HepG2 (cell line): ENCODE results near the gene RSPH9. TPM values are rescaled to one million over a fixed set of nuclear protein-coding genes. Genes with fewer than 3 reads are reported as not detected.

Experiments used
- DBP ChIP-seq: sonication (generic); formaldehyde crosslinking; IDR thresholded peaks from 2 replicates; pipeline ENCODE4 v1.4.0; 2020; ENCODE audit warnings: missing genetic modification reagents; ENCODE audit errors: not compliant biosample characterization
- DDIT3 ChIP-seq: sonication (generic); formaldehyde crosslinking; IDR thresholded peaks from 2 replicates; pipeline ENCODE4 v1.4.0; 2020; ENCODE audit warnings: mild to moderate bottlenecking, missing genetic modification reagents
- DNMT3B ChIP-seq: conservative IDR thresholded peaks from 2 replicates; pipeline ENCODE4 v1.6.1; 2016; ENCODE audit warnings: missing biosample characterization, control low read depth
- HNRNPUL1 ChIP-seq: fragments of 200-400 bp; formaldehyde crosslinking; IDR thresholded peaks from 2 replicates; pipeline ENCODE4 v1.6.1; 2017; ENCODE audit warnings: low read depth, mild to moderate bottlenecking, low read length, moderate library complexity
- MBNL3 ChIP-seq: fragments of 250-450 bp; sonication (Bioruptor Pico); conservative IDR thresholded peaks from 2 replicates; pipeline ENCODE4 v1.8.0; 2022; ENCODE audit warnings: mild to moderate bottlenecking, inconsistent platforms
- MYC ChIP-seq: sonication (generic); formaldehyde crosslinking; IDR thresholded peaks from 2 replicates; pipeline ENCODE4 v1.9.0; 2021; ENCODE audit warnings: missing genetic modification reagents, borderline replicate concordance
- PHF21A ChIP-seq: sonication (generic); formaldehyde crosslinking; IDR thresholded peaks from 2 replicates; pipeline ENCODE4 v1.5.0; 2020; ENCODE audit warnings: mild to moderate bottlenecking, missing genetic modification reagents
- PRPF4 ChIP-seq: fragments of 200-400 bp; formaldehyde crosslinking; IDR thresholded peaks from 2 replicates; pipeline ENCODE4 v1.6.1; 2016; ENCODE audit warnings: low read length, low read depth; ENCODE audit not compliant: poor library complexity, severe bottlenecking
- SP1 ChIP-seq, 2 experiments: fragments of 450-650 bp in 1 of 2; sonication (generic) in 1 of 2; formaldehyde crosslinking in 1 of 2; IDR thresholded peaks; 2 replicates each; pipeline versions ENCODE4 v1.4.0 to v1.6.1; 2016 to 2020; ENCODE audit warnings: missing genetic modification reagents in 1 of 2
- STAT6 ChIP-seq: sonication (generic); formaldehyde crosslinking; IDR thresholded peaks from 2 replicates; pipeline ENCODE4 v1.4.0; 2020; ENCODE audit warnings: missing genetic modification reagents, mild to moderate bottlenecking, borderline replicate concordance
- ZFP36L2 ChIP-seq: sonication (generic); formaldehyde crosslinking; IDR thresholded peaks from 2 replicates; pipeline ENCODE4 v1.4.0; 2020; ENCODE audit warnings: missing genetic modification reagents
- ZNF296 ChIP-seq: sonication (generic); formaldehyde crosslinking; conservative IDR thresholded peaks from 2 replicates; pipeline ENCODE4 v1.5.0; 2020; ENCODE audit warnings: mild to moderate bottlenecking, missing genetic modification reagents
- ZNF468 ChIP-seq: sonication (generic); formaldehyde crosslinking; IDR thresholded peaks from 2 replicates; pipeline ENCODE4 v1.8.0; 2022; ENCODE audit warnings: mild to moderate bottlenecking, moderate library complexity, missing genetic modification reagents
- ZNF619 ChIP-seq: sonication (generic); formaldehyde crosslinking; IDR thresholded peaks from 2 replicates; pipeline ENCODE4 v1.4.0; 2020; ENCODE audit warnings: mild to moderate bottlenecking, missing genetic modification reagents
- ZNF710 ChIP-seq: sonication (generic); formaldehyde crosslinking; IDR thresholded peaks from 2 replicates; pipeline ENCODE4 v1.5.0; 2020; ENCODE audit warnings: mild to moderate bottlenecking, missing genetic modification reagents, borderline replicate concordance
- ZNF766 ChIP-seq: sonication (generic); formaldehyde crosslinking; IDR thresholded peaks from 2 replicates; pipeline ENCODE4 v1.5.0; 2020; ENCODE audit warnings: missing genetic modification reagents, borderline replicate concordance
- ZNF878 ChIP-seq: sonication (generic); formaldehyde crosslinking; IDR thresholded peaks from 2 replicates; pipeline ENCODE4 v1.8.1; 2023; ENCODE audit warnings: mild to moderate bottlenecking, missing genetic modification reagents, moderate library complexity
- polyA plus RNA-seq, 8 experiments: library from polyadenylated mRNA; depleted of rRNA in 3 of 8; stranded (reverse) in 7 of 8; unstranded in 1 of 8; fragments of >200 nt; fragmentation: Illumina TruSeq in 4 of 8; extraction: Trizol in 4 of 8; gene quantifications; 2 replicates each; pipeline versions ENCODE4 v1.2.1 to v1.2.3, GENCODE V29; 2011 to 2016; ENCODE audit warnings: low read depth in 4 of 8, missing spikeins in 1 of 8, mixed read lengths in 1 of 8; ENCODE audit not compliant: insufficient read depth in 1 of 8
- total RNA-seq, 5 experiments: library from RNA; depleted of rRNA; stranded (reverse); fragments of >200 nt; fragmentation: Illumina TruSeq; extraction: Trizol; gene quantifications; 2 replicates each; pipeline ENCODE4 v1.2.3, GENCODE V29; 2016; ENCODE audit warnings: low read depth in 1 of 5
- TF ChIP-seq, protein P1 (sequence below): sonication (generic); formaldehyde crosslinking; IDR thresholded peaks from 2 replicates; pipeline ENCODE4 v1.5.1; 2020; ENCODE audit warnings: missing genetic modification reagents, mild to moderate bottlenecking, borderline replicate concordance
- TF ChIP-seq, protein P2 (sequence below): IDR thresholded peaks from 2 replicates; pipeline ENCODE4 v1.6.1; 2016; ENCODE audit warnings: control low read depth

The RSPH9 gene
- total and polyA plus RNA-seq, 2 of the 13 experiments (the other 11 are each of a cell fraction or from before 2014, with no cell fraction given) = 0.04 TPM; not detected in 1

DNA sequence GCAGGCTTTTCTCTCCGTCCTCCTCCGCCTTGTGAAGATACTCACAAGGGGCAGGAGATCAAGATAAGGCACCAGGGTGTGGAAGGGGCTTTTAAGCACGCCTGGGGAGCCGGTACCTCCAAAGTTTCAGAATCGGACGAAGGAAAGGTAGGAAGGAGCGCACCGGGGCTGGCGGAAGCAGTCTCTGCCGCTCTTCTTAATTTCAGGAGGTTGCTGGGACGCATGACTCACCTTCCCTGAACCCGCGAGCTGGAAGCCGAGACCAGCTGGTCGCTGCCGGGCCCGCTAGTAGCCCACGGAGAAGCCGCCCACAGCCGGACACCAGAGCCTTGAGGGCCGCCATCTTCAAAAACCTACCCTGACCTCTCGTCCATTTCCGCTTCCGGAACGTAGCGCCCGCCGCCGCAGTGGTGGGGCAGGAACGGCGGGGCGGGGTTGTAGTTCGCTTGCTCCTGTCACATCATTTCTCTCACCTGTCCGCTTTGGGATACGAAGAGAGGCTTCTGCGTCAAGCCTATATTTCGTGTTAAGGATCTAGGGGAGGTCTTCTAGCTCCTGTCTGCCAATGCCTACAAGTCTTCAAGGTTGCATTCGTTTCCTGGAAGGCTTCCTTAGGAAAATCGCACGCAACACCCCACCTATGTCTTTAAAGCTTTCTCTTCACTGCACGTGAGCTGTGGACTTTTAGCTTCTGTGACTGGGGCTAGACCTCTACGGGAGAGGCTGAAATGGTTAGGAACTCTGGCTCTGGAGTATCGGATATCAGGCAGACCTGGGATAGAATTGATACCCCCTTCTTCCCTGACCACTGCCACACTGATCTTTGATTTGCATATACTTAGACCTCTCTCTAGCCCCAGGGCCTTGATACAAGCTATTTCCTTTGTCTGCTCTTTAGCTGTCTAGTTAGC lies 42.9 kb downstream of the RSPH9 start, which contains the start of gene MRPS18A (continued):
- TF ChIP-seq, protein P1, sequence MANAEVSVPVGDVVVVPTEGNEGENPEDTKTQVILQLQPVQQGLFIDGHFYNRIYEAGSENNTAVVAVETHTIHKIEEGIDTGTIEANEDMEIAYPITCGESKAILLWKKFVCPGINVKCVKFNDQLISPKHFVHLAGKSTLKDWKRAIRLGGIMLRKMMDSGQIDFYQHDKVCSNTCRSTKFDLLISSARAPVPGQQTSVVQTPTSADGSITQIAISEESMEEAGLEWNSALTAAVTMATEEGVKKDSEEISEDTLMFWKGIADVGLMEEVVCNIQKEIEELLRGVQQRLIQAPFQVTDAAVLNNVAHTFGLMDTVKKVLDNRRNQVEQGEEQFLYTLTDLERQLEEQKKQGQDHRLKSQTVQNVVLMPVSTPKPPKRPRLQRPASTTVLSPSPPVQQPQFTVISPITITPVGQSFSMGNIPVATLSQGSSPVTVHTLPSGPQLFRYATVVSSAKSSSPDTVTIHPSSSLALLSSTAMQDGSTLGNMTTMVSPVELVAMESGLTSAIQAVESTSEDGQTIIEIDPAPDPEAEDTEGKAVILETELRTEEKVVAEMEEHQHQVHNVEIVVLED (CRISPR knock-in tag) = peak; percentile 93
- TF ChIP-seq DNMT3B (CRISPR knock-in tag) (0 out of 2 replicates have a peak, but pooled peaks have one; percentile 68), ZNF878 (peak; percentile 80), ZNF468 (no peak), DBP (CRISPR knock-in tag) (no peak), PRPF4 (no peak), PHF21A (CRISPR knock-in tag) (peak; percentile 26; the same call in 1 of the 2 replicates), DDIT3 (no peak), STAT6 (no peak), MBNL3 (no peak), MYC (CRISPR knock-in tag) (peak; percentile 23; the same call in 1 of the 2 replicates), HNRNPUL1 (no peak), ZFP36L2 (CRISPR knock-in tag) (no peak), ZNF766 (CRISPR knock-in tag) (no peak), SP1 (IDR thresholded peaks at IDR 0.05) (no peak), SP1 (CRISPR knock-in tag; IDR thresholded peaks at IDR 0.05) (peak; percentile 53; the same call in 1 of the 2 replicates), ZNF710 (CRISPR knock-in tag) (peak; percentile 75; the same call in 1 of the 2 replicates), ZNF296 (CRISPR knock-in tag) (no peak), ZNF619 (CRISPR knock-in tag) (peak; percentile 52; the same call in 1 of the 2 replicates)
- TF ChIP-seq, protein P2, sequence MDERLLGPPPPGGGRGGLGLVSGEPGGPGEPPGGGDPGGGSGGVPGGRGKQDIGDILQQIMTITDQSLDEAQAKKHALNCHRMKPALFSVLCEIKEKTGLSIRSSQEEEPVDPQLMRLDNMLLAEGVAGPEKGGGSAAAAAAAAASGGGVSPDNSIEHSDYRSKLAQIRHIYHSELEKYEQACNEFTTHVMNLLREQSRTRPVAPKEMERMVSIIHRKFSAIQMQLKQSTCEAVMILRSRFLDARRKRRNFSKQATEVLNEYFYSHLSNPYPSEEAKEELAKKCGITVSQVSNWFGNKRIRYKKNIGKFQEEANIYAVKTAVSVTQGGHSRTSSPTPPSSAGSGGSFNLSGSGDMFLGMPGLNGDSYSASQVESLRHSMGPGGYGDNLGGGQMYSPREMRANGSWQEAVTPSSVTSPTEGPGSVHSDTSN = peak; percentile 65; the same call in 1 of the 2 replicates
